ENCODE data around the gene SLC46A2.

- TF ChIP-seq RAD21 (IDR thresholded peaks at IDR 0.05) (no peak), SP1 (IDR thresholded peaks at IDR 0.05) (no peak), EGR1 (IDR thresholded peaks at IDR 0.05; ENCODE audit: low read depth in 2 of 2) (no peak), TAF1 (conservative IDR thresholded peaks at IDR 0.05) (no peak), YY1 (IDR thresholded peaks at IDR 0.05) (no peak), JUND (IDR thresholded peaks at IDR 0.05) (no peak)
- TF ChIP-seq, protein P1, sequence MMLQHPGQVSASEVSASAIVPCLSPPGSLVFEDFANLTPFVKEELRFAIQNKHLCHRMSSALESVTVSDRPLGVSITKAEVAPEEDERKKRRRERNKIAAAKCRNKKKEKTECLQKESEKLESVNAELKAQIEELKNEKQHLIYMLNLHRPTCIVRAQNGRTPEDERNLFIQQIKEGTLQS (IDR thresholded peaks at IDR 0.05): no peak
- TF ChIP-seq, protein P2, sequence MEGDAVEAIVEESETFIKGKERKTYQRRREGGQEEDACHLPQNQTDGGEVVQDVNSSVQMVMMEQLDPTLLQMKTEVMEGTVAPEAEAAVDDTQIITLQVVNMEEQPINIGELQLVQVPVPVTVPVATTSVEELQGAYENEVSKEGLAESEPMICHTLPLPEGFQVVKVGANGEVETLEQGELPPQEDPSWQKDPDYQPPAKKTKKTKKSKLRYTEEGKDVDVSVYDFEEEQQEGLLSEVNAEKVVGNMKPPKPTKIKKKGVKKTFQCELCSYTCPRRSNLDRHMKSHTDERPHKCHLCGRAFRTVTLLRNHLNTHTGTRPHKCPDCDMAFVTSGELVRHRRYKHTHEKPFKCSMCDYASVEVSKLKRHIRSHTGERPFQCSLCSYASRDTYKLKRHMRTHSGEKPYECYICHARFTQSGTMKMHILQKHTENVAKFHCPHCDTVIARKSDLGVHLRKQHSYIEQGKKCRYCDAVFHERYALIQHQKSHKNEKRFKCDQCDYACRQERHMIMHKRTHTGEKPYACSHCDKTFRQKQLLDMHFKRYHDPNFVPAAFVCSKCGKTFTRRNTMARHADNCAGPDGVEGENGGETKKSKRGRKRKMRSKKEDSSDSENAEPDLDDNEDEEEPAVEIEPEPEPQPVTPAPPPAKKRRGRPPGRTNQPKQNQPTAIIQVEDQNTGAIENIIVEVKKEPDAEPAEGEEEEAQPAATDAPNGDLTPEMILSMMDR (IDR thresholded peaks at IDR 0.05; ENCODE audit: low read depth, low read length, missing input control): no peak
These were observed 27.5 kb downstream of the SLC46A2 start for GRCh38 chr9:112863214-112863613.
